ENCODE measurements around the gene HDAC8.
A peak's percentile ranks its signal among the peaks of the same experiment; 100 is the strongest.
"Not testable (repeated sequence)": the region's sequence is repeated elsewhere in the genome, so short reads cannot be mapped to it uniquely, and the experiment has no call there.

The HDAC8 gene

DNA sequence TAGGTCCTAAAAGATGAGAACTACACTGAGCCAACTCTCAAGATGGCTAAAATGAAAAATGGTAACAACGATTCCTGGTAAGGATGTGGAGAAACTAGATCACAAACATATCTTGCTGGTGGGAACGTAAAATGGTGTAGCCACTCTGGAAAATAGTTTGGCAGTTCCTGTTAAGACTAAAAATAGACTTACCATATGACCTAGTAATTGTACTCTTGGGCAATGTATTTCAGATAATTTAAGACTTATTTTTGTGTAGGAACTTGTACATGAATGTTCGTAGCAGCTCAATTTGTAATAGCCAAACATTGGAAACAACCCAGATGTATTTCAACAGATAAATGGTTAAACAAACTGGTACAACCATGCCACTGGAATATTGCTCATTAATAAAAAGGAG lies 106.2 kb downstream of the HDAC8 start:
- peaks cover 10% of the 10 kb centered on the region for H3K36me3 ChIP-seq (replicated peaks)
- DNase-seq (ENCODE audit: low spot score in 2 of 2): no peak
- H3K9me3 ChIP-seq: no peaks in the 10 kb centered on the region
- in situ Hi-C loops (cut with MboI; ENCODE audit: low sequenced_read_pairs): no loop called here
- H3K4me1 ChIP-seq: peaks cover 11% of the 10 kb centered on the region
- no peak overlapping the region for H3K4me3 ChIP-seq
- no peaks in the 10 kb centered on the region for H3K27me3 ChIP-seq (ENCODE audit: low read depth)

DNA sequence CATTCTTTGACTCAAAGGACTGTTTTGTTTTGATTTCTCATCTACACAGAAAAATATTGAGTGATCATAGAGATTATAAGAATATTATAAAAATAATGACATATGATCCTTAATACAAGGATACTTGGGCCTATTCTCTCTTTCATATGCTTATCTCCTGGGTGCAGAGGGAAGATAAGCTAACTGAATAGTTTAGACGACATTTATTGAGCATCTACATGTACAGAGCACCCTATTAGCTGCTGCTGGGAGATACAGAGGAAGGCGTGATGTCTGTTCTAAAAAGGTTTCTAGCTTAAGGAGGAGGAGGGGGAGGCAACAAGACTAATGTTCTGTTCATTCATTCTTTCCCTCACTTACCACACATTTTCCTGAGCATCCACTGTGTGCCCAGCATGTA lies 106.8 kb downstream of the HDAC8 start:
- Histone ChIP-seq H3K36me3 (replicated peaks) (peaks cover 14% of the 10 kb centered on the region), H3K27me3 (ENCODE audit: low read depth) (no peaks in the 10 kb centered on the region), H3K4me1 (peaks cover 11% of the 10 kb centered on the region), H3K9me3 (no peaks in the 10 kb centered on the region), H3K4me3 (no peak overlapping the region)
- DNase-seq (ENCODE audit: low spot score in 2 of 2): no peak
- in situ Hi-C loops (cut with MboI; ENCODE audit: low sequenced_read_pairs): no loop called here

DNA sequence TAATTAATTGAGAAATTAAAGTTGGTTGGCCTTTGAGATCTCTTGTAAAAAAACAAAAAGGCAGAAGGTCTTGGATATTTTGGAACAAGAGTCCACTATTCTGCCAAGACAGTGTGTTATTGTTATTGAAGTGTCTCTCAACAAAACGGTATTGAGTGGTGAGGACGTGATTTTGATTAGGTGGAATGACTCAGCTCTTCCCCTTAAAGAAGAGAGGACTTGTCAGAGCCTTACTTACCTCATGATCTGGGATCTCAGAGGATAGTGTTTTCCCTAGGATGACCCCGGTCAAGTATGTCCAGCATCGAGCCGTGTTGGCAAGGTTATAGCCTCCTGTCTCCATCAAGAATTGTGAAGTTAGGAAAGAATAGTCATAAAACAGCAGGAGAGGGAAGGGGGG lies 110.9 kb downstream of the HDAC8 start:
- Histone ChIP-seq H3K27me3 (ENCODE audit: low read depth) (no peaks in the 10 kb centered on the region), H3K4me3 (no peak overlapping the region), H3K36me3 (replicated peaks) (peaks cover 14% of the 10 kb centered on the region), H3K9me3 (no peaks in the 10 kb centered on the region), H3K4me1 (peaks cover 11% of the 10 kb centered on the region)
- in situ Hi-C loops (cut with MboI; ENCODE audit: low sequenced_read_pairs): no loop called here
- peak in 1 of 2 experiments; percentile 10 for DNase-seq (ENCODE audit: low spot score in 2 of 2)

DNA sequence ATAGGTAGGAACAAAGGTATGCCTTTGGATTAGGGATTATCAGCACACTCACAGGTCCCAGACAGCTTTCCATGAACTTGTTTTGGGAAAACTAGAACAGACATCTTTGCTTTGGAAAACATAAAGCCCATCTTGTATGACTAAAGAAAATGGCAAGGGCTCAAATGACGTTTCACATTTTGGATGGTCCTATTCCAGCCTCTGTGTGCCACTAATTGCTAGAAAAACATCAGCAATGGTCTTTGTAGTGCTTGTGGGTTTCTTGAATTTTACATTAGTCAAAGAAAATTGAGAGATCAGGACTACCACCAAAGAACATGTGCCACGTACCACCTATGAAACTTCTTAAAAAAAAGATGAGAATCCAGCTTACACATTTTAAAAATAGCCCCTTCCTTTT lies 111.4 kb downstream of the HDAC8 start:
- no peak for DNase-seq (ENCODE audit: low spot score in 2 of 2)
- Histone ChIP-seq H3K27me3 (ENCODE audit: low read depth) (no peaks in the 10 kb centered on the region), H3K9me3 (no peaks in the 10 kb centered on the region), H3K4me1 (peaks cover 11% of the 10 kb centered on the region), H3K36me3 (replicated peaks) (peaks cover 14% of the 10 kb centered on the region), H3K4me3 (no peak overlapping the region)
- in situ Hi-C loops (cut with MboI; ENCODE audit: low sequenced_read_pairs): no loop called here

DNA sequence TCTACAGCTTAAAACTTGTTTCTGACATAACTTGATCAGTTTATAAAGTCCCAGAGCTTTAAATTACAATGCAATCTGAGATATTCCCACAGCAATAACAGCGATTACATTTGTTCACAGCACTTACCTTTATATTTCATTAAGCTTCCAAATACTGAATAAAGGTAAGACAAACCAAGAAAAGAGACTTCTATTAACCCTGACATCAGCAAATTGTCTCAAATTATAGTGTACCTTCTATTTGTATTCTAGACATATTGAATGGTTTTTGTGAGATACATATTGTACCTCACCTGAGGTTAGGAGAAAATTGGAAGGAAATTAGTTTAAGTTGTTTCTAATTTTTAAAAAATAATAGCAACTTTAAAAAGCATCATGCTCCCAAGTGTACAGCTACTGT lies 111.9 kb downstream of the HDAC8 start:
- no peaks in the 10 kb centered on the region for H3K27me3 ChIP-seq (ENCODE audit: low read depth)
- peaks cover 9% of the 10 kb centered on the region for H3K4me1 ChIP-seq
- in situ Hi-C loops (cut with MboI; ENCODE audit: low sequenced_read_pairs): no loop called here

DNA sequence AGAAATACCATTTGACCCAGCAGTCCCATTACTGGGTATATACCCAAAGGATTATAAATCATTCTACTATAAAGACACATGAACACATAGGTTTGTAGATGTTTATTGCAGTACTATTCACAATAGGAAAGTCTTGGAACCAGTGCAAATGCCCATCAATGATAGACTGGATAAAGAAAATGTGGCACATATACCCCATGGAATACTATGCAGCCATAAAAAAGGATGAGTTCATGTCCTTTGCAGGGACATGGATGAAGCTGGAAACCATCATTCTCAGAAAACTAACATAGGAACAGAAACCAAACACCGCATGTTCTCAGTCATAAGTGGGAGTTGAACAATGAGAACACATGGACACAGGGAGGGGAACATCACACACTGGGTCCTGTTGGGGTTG lies 123.6 kb downstream of the HDAC8 start:
- H3K9me3 ChIP-seq; H3K36me3 ChIP-seq (replicated peaks); H3K4me1 ChIP-seq; in situ Hi-C loops (cut with MboI; ENCODE audit: low sequenced_read_pairs); H3K4me3 ChIP-seq; DNase-seq (ENCODE audit: low spot score in 2 of 2); H3K27me3 ChIP-seq (ENCODE audit: low read depth): not testable (repeated sequence)

More for the DNA sequence above, 111.9 kb downstream of the HDAC8 start:
- peaks cover 14% of the 10 kb centered on the region for H3K36me3 ChIP-seq (replicated peaks)
- H3K4me3 ChIP-seq: no peak overlapping the region
- no peaks in the 10 kb centered on the region for H3K9me3 ChIP-seq
- no peak for DNase-seq (ENCODE audit: low spot score in 2 of 2)

DNA sequence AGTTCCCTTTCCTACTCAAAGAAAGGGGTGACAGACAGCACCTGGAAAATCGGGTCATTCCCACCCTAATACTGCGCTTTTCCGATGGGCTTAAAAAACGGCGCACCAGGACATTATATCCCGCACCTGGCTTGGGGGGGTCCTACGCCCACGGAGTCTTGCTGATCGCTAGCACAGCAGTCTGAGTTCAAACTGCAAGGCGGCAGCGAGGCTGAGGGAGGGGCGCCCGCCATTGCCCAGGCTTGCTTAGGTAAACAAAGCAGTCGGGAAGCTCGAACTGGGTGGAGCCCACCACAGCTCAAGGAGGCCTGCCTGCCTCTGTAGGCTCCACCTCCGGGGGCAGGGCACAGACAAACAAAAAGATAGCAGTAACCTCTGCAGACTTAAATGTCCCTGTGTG lies 131.9 kb downstream of the HDAC8 start:
- in situ Hi-C loops (cut with MboI; ENCODE audit: low sequenced_read_pairs); H3K4me3 ChIP-seq; H3K36me3 ChIP-seq (replicated peaks); H3K9me3 ChIP-seq; H3K4me1 ChIP-seq; DNase-seq (ENCODE audit: low spot score in 2 of 2); H3K27me3 ChIP-seq (ENCODE audit: low read depth): not testable (repeated sequence)

DNA sequence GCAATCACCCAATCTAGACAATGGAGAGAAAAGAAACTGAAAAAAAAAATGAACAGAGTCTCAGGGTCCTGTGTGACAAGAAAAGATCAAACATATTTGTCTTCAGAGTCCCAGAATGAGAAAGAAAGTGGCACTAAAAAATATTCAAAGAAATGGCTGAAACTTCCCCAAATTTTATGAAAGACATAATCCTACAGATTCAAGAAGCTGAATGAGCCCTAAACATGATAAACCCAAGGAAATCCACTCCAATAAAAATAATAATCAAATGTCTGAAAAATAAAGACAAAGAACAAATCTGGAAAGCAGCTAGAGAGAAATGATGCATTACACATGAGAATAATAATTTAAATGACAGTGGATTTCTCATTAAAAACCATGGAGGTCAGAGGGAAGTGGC lies 136.6 kb downstream of the HDAC8 start:
- no peak for DNase-seq (ENCODE audit: low spot score in 2 of 2)
- H3K4me3 ChIP-seq: no peak overlapping the region
- no peaks in the 10 kb centered on the region for H3K27me3 ChIP-seq (ENCODE audit: low read depth)
- in situ Hi-C loops (cut with MboI; ENCODE audit: low sequenced_read_pairs): no loop called here
- H3K9me3 ChIP-seq: no peaks in the 10 kb centered on the region
- H3K4me1 ChIP-seq: no peaks in the 10 kb centered on the region
- H3K36me3 ChIP-seq (replicated peaks): no peaks in the 10 kb centered on the region

DNA sequence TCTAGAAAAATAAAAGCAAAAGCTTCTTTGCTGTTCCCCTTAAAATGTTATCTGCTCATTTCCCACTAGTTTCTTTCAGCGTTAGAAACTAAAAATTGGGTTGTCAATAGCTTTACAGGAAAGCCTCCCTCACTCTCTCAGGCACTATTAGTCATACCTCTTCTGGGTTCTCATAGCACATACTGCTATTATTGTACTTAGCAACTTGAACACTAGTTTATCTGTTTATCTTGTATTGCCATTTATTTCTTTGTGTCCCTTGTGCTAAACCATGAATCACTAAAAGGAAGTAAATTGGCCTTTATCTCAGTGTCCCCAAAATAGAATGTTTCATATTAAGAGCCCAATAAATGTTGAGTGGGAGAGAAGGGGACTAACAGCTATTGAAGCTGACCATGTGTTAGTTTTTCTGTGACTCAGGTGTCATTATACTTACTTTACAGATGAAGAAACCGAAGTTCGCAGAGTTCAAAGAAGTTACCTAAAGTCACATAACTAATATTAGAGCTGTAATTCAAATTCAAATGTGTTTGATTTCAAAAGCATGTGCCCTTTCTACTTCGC lies 142.2 kb downstream of the HDAC8 start:
- H3K4me3 ChIP-seq: no peak overlapping the region
- no peaks in the 10 kb centered on the region; the same call in none of the 2 replicates for H3K4me1 ChIP-seq
- no peaks in the 10 kb centered on the region for H3K9me3 ChIP-seq
- no peaks in the 10 kb centered on the region for H3K27me3 ChIP-seq (ENCODE audit: low read depth)
- no peak for DNase-seq (ENCODE audit: low spot score in 2 of 2)
- H3K36me3 ChIP-seq (replicated peaks): no peaks in the 10 kb centered on the region
- in situ Hi-C loops (cut with MboI; ENCODE audit: low sequenced_read_pairs): no loop called here

DNA sequence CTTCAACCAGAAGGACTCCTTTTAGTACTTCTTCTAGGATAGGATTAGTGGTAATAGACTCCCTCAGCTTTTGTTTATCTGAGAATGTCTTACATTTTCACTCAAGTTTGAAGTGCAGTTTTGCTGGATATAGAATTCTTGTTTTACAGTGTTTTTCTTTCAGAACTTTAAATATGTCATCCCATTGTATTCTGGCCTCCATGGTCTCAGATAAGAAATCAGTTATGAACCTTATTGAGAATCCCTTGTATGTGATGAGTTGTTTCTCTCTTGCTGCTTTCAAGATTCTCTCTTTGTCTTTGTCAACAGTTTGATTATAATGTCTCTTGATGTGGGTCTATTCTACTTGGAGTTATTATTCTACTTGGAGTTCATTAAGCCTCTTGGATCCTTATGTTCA lies 150.8 kb downstream of the HDAC8 start:
- DNase-seq (ENCODE audit: low spot score in 2 of 2): no peak
- H3K4me3 ChIP-seq: no peak overlapping the region
- no peaks in the 10 kb centered on the region; the same call in 1 of the 2 replicates for H3K9me3 ChIP-seq
- H3K36me3 ChIP-seq (replicated peaks): no peaks in the 10 kb centered on the region
- H3K4me1 ChIP-seq: no peaks in the 10 kb centered on the region
- H3K27me3 ChIP-seq (ENCODE audit: low read depth): no peaks in the 10 kb centered on the region
- in situ Hi-C loops (cut with MboI; ENCODE audit: low sequenced_read_pairs): no loop called here

DNA sequence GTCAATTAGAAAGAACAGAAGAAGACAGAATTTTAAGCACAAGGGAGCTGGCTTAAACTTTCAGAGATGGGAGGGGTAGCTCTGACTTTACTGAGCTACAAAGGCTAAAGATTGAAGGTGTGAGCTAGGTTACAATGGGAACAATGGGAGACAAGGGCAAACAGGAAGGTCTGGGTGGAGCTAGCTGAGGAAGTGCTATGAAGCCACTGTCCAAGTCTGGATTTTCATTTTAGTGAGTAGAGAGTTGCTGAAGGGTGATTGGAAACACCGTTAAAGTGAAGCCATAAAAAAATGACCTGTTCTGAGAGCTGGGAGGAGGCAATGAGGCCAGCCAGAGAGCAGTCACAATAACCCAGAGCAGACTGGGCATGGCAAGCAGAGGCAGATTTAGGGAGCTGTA lies 162.7 kb downstream of the HDAC8 start:
- Histone ChIP-seq H3K4me3 (no peak overlapping the region), H3K9me3 (no peaks in the 10 kb centered on the region), H3K36me3 (replicated peaks) (no peaks in the 10 kb centered on the region), H3K4me1 (no peaks in the 10 kb centered on the region), H3K27me3 (ENCODE audit: low read depth) (no peaks in the 10 kb centered on the region)
- no peak for DNase-seq (ENCODE audit: low spot score in 2 of 2)
- in situ Hi-C loops (cut with MboI; ENCODE audit: low sequenced_read_pairs): no loop called here

DNA sequence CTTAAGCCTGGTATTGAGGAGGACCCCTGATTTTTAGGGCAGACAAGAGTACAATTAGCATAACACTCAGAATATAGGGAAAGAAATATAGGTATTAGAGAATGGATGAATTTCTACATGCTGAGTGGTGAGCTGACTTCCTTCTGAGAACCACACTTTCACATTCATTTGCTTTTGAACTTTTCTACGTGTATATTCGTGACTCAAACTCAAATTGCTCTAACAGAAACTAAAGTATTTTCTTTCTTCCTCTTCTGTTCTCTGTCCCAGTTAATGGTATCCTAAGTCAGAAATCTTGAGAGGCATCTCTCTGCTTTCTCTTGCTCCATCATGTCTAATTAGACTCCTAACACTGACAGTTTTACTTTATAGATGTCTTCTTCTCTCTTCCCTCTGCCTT lies 163.8 kb downstream of the HDAC8 start:
- H3K4me3 ChIP-seq: no peak overlapping the region
- H3K27me3 ChIP-seq (ENCODE audit: low read depth): no peaks in the 10 kb centered on the region
- in situ Hi-C loops (cut with MboI; ENCODE audit: low sequenced_read_pairs): no loop called here

DNA sequence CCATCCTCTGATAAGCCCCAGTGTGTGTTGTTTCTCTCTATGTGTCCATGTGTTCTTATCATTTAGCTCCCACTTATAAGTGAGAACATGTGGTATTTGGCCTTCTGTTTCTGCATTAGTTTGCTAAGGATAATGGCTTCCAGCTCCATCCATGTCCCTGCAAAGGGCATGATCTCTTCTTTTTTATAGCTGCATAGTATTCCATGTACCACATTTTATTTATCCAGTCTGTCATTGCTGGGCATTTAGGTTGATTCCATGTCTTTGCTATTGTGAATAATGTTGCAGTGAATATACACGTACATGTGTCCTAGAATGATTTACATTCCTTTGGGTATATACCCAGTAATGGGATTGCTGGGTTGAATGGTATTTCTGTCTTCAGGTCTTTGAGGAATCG lies 167.5 kb downstream of the HDAC8 start:
- H3K36me3 ChIP-seq (replicated peaks); H3K4me1 ChIP-seq; in situ Hi-C loops (cut with MboI; ENCODE audit: low sequenced_read_pairs); H3K27me3 ChIP-seq (ENCODE audit: low read depth); H3K9me3 ChIP-seq; H3K4me3 ChIP-seq; DNase-seq (ENCODE audit: low spot score in 2 of 2): not testable (repeated sequence)

More for the DNA sequence above, 163.8 kb downstream of the HDAC8 start:
- Histone ChIP-seq H3K4me1 (no peaks in the 10 kb centered on the region), H3K36me3 (replicated peaks) (no peaks in the 10 kb centered on the region), H3K9me3 (no peaks in the 10 kb centered on the region)
- no peak for DNase-seq (ENCODE audit: low spot score in 2 of 2)

DNA sequence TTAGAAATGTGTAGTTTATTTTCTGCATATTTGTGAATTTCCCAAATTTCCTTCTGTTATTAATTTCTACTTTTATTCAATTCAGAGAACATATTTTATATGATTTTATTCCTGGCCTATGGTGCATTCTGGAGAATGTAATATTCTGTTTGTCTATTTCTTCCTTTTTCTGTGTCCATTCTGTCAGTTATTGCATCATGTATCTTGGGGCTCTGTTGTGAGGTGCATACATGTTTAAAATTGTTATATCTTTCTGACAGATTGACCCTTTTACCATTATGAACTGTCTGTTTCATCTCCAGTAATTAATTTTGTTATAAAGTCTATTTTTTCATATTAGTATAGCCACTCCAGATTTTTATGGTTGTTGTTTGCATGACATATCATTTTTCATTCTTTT lies 170.0 kb downstream of the HDAC8 start:
- H3K4me3 ChIP-seq: no peak overlapping the region
- in situ Hi-C loops (cut with MboI; ENCODE audit: low sequenced_read_pairs): no loop called here
- no peaks in the 10 kb centered on the region for H3K9me3 ChIP-seq
- H3K36me3 ChIP-seq (replicated peaks): no peaks in the 10 kb centered on the region
- peaks cover 2% of the 10 kb centered on the region; the same call in 1 of the 2 replicates for H3K4me1 ChIP-seq
- no peaks in the 10 kb centered on the region for H3K27me3 ChIP-seq (ENCODE audit: low read depth)
- no peak for DNase-seq (ENCODE audit: low spot score in 2 of 2)

DNA sequence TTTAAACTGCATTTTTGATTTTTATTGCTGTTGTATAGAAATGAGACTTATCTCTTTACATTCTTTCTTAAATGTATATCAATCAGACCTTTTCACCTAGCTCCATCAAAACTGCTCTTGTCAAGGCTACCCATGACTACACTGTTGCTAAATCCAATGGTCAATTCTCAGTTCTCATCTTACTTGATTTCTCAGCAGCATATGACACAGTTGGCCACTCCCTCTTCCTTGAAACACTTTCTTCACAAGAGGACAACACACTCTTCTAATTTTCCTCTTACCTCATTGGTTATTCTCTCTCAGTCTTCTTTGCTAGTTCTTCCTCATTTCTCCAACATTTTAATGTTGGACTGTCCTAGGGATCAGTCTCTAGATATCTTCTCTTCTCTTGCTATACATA lies 172.8 kb downstream of the HDAC8 start:
- in situ Hi-C loops (cut with MboI; ENCODE audit: low sequenced_read_pairs): no loop called here

More for the DNA sequence above, 172.8 kb downstream of the HDAC8 start:
- Histone ChIP-seq H3K4me1 (peaks cover 11% of the 10 kb centered on the region), H3K9me3 (no peaks in the 10 kb centered on the region), H3K27me3 (ENCODE audit: low read depth) (no peaks in the 10 kb centered on the region), H3K36me3 (replicated peaks) (no peaks in the 10 kb centered on the region), H3K4me3 (no peak overlapping the region)
- no peak for DNase-seq (ENCODE audit: low spot score in 2 of 2)

Measured in HAP-1 (cell line).